Measurements from ENCODE around the gene ENC1.

ENC1 gene

DNA sequence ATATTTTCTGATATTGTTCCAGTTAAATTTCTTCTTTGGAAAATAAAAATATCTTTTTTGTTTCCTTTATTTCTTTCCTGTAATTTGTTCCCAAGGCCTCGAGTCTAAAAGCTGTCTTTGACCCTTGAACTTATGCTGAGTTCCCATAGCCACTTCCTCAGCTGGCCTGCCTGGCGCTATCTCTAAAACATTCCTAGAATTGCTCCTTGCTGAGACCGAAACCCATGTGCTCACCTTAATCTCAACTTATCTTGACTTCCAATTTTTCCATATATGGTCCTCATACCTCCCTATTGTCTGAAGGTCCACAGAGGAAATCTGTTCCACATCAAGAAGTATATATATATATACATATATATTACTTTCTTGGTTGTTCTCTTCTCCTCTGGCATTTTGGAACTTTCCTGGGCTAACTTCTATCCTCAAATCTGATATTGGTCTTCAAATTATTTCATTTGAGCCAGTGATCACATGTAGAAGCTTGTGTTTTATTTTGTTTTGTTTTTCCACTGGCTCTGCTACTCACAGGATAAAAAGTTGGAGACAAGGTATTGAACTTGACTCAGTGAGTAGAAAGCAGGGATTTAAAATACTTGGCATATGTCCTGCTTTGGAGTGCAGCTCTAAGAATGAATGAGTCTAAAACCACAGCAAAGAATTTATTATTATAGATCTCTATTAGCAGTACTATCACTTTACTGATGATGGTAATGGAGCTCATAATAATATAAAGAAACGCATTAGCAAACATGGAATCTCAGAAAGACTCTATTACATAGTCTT lies 45.2 kb downstream of the ENC1 start:
- no peak for DNase-seq
- no peak for TF ChIP-seq POLR2A (IDR thresholded peaks at IDR 0.05; ENCODE audit: low read length)

DNA sequence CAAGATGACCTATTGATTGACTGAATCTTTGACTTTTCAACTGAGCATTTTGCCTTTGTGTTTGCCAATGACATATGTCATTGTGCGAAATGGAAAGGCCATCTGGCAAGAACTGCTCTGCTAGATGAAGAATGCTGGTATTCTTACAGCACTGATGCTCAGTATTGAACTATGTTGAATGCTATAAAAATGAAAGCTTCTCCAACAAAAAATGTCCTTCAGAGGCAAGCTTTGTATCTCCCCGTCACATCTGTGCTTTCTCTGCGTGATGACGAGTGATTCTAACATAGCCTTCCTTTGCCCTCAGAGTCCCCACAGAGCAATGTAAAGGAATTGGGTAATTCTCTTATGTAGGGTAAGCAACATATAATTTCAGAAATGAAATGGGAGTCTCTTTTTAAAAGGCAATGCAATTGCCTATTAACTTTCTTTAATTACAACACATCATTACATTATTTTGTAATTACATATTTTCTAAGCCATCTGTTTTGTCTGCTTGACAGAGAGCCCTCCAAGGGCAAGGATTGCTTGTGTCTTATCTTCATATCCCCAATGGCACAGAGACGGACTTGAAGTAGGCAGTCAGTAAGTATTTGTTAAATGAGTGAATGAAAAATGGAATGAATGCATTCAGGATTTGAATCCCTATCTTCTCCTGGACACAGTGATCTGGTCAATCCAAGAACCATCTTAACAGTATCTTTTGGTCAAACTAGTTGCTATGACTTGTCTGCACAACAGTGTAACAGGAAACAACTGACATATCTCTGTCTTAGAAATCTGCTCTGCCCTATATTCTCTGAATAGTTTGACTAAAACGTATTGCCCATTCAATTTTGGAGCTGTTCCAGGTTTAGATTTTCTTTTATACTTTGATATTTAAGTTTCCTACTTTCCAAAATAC lies 46.1 kb downstream of the ENC1 start:
- DNase-seq: no peak
- TF ChIP-seq GATA1 (IDR thresholded peaks at IDR 0.05; ENCODE audit: low read depth, low read length) (no peak), POLR2A (IDR thresholded peaks at IDR 0.05; ENCODE audit: low read length) (no peak)

DNA sequence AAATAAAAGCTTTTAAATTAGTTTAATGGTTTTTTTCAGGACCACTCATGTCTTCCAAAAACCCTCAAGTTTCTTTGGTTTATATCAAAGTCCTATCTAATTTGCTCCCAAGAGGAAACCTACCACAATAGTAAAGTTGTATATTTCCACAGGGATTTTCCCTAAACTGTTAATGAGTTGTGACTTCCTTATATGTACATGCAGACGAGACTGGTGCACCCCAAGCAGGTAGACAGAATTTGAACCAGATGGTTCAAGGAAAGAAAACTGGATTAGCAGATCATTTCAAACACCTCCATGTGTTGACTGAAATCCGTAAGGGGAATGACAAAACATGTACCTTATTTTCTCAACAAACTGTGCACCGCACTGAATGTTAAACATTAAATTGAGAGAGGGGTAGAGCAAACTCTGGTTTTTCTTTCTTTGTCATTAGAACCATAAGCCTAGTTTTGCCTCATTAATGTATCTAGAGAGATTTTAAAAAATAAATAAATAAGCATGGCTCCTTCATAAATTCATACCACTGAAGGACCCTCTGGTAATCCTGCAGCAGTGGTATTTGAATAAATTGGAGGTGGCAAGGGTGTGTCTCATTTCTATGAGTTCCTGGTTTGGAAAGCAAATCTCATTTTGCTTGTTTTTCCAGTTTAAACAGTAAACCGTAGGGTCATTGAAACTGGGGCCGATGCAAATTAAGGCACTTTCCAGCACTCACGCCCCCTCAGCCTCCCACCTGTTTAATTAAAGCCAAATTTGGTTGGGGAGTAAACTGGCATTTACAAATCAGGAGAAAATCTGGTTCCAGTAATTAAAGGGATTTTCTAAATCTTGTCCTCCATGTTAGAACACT lies 51.1 kb downstream of the ENC1 start:
- no peak for TF ChIP-seq POLR2A (IDR thresholded peaks at IDR 0.05; ENCODE audit: low read length)
- no peak for TF ChIP-seq GATA1 (IDR thresholded peaks at IDR 0.05; ENCODE audit: low read depth, low read length)
- DNase-seq: no peak

GRCh38 chr5:74588415-74588814 lies 52.1 kb downstream of the ENC1 start:
- no peak for DNase-seq
- TF ChIP-seq GATA1 (IDR thresholded peaks at IDR 0.05; ENCODE audit: low read depth, low read length) (no peak), POLR2A (IDR thresholded peaks at IDR 0.05; ENCODE audit: low read length) (no peak)

GRCh38 chr5:74587890-74588289 lies 52.6 kb downstream of the ENC1 start:
- TF ChIP-seq POLR2A (IDR thresholded peaks at IDR 0.05; ENCODE audit: low read length) (no peak), GATA1 (IDR thresholded peaks at IDR 0.05; ENCODE audit: low read depth, low read length) (no peak)
- DNase-seq: no peak

DNA sequence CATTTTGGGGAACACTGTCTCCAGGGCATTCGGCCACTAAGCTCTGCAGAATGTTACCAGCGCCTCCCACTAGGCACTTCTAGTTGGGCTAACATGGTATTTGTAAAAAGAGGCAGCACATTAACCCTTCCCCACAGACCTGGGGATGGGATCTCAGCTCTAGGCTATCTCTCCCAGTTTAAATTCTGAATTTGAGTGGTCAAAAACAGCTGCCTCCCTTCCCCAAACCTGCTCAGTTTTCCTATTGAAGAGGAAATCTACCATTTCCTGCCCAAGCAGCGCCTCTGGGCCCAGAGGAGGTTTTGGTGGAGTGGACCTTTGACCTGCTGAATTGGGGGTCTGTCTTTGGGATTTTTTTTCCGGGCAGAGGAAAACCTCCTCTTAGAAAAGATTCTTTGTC lies 53.2 kb downstream of the ENC1 start:
- TF ChIP-seq POLR2A (IDR thresholded peaks at IDR 0.05; ENCODE audit: low read length) (no peak), GATA1 (IDR thresholded peaks at IDR 0.05; ENCODE audit: low read depth, low read length) (no peak)
- no peak for DNase-seq

DNA sequence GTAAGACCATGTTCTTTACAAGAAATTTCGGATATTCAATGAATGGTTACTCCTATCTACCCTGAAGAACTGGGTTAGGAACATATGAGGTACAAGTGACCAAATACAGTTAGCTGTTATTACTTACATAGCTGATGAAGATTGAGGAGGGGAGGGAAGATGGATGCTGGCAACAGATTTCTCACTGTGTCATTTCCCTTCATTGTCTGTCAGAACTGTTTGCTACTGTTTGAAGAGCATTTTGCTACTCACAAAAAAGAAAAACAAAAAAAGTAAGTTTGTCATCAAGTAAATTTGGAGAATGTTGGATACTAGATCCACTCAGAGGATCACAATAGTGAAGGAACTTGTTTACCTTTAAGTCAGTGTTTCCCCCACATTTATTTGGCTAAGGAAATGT lies 53.7 kb downstream of the ENC1 start:
- TF ChIP-seq POLR2A (IDR thresholded peaks at IDR 0.05; ENCODE audit: low read length): no peak
- TF ChIP-seq GATA1 (IDR thresholded peaks at IDR 0.05; ENCODE audit: low read depth, low read length): no peak
- DNase-seq: no peak

DNA sequence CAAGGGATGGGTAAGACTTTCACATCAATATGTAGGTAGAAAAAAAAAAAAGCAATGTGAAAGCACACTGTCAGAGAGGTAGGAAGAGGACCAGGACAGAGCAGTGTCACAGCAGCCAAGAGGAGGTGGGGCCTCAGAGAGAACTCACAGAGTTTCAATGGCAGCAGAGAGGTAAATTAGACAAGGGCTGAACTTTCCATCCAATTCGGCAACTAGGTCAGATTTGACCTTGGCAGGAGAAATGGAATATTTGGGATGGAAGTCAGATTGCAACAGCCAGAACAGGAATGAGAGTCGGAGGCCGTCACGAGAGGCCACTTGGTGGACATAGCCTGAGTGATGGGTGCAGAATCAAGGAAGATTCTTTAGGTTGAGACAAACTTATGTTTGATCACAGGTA lies 57.7 kb downstream of the ENC1 start:
- TF ChIP-seq POLR2A (IDR thresholded peaks at IDR 0.05; ENCODE audit: low read length): no peak
- DNase-seq: no peak

GRCh38 chr5:74581988-74582365 lies 58.6 kb downstream of the ENC1 start:
- TF ChIP-seq POLR2A (IDR thresholded peaks at IDR 0.05; ENCODE audit: low read length) (no peak), GATA1 (IDR thresholded peaks at IDR 0.05; ENCODE audit: low read depth, low read length) (no peak)
- DNase-seq: no peak

- DNase-seq: no peak
- no peak for TF ChIP-seq GATA1 (IDR thresholded peaks at IDR 0.05; ENCODE audit: low read depth, low read length)
- no peak for TF ChIP-seq POLR2A (IDR thresholded peaks at IDR 0.05; ENCODE audit: low read length)
Observed at GRCh38 chr5:74580729-74581109, 59.8 kb downstream of the ENC1 start.

- TF ChIP-seq POLR2A (IDR thresholded peaks at IDR 0.05; ENCODE audit: low read length): no peak
- TF ChIP-seq GATA1 (IDR thresholded peaks at IDR 0.05; ENCODE audit: low read depth, low read length): no peak
- no peak for DNase-seq
Observed at GRCh38 chr5:74579215-74579614, 61.3 kb downstream of the ENC1 start.

DNA sequence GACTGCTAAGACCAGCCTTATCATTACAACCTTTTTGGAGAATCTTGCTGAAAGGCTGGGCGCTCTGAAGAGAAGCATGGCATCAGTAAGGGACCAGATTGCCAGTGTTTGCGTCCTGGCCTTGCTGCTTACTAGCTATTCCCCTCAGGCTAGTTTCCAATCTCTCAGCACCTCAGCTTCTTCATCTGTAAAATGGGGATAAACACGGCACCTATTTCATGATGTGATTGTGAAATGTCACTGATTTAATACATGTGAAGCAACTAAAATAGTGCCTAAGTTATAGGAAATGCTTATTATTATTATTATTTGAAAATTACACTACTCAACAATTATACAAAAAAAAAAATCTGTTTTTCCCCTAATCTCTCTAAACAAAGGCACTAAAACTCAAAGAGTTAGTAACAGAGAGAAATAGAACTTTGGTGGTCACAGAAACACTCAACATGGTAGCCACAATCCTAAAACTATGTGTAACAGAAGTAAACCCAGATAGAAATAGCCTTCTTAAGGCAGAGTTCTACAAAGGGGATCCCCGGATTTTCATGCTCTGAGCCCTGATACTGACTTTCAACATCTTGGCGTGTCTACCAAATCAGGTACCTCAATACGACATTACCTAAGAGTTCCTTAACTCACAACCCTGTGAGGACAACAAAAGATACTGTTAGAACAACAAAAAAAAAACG lies 62.0 kb downstream of the ENC1 start:
- TF ChIP-seq POLR2A (IDR thresholded peaks at IDR 0.05; ENCODE audit: low read length): no peak
- no peak for TF ChIP-seq GATA1 (IDR thresholded peaks at IDR 0.05; ENCODE audit: low read depth, low read length)
- DNase-seq: no peak
